Stimulated activated CD4-positive, alpha-beta T cell treated with anti-CD3 and anti-CD28 coated beads, Interleukin-2, amount 100 ng/mL, for 24 hours (primary cell): Measurements from ENCODE around the gene COL10A1.

Experiments
- DNase-seq, 2 donors: peaks; one replicate each; pipeline ENCODE4 v3.0.0-alpha.2; 2020

COL10A1 gene

GRCh38 chr6:116078945-116079344, 47.0 kb downstream of the COL10A1 start:
- no peak for DNase-seq

GRCh38 chr6:116078522-116078921, 47.4 kb downstream of the COL10A1 start:
- no peak for DNase-seq

- no peak for DNase-seq
Measured at GRCh38 chr6:116074732-116075390, 51.1 kb downstream of the COL10A1 start.

- DNase-seq, result no peak
Measured at GRCh38 chr6:116073765-116074440, 52.0 kb downstream of the COL10A1 start.

GRCh38 chr6:116072368-116072767, 53.6 kb downstream of the COL10A1 start:
- DNase-seq, result no peak

GRCh38 chr6:116070616-116071389, 55.1 kb downstream of the COL10A1 start:
- no peak for DNase-seq

- DNase-seq, result no peak
Measured at GRCh38 chr6:116070101-116070500, 55.8 kb downstream of the COL10A1 start.
